ENCODE results near the gene SGMS1.
"Not testable (repeated sequence)": the region's sequence is repeated elsewhere in the genome, so short reads cannot be mapped to it uniquely, and the experiment has no call there.

The SGMS1 gene

DNA sequence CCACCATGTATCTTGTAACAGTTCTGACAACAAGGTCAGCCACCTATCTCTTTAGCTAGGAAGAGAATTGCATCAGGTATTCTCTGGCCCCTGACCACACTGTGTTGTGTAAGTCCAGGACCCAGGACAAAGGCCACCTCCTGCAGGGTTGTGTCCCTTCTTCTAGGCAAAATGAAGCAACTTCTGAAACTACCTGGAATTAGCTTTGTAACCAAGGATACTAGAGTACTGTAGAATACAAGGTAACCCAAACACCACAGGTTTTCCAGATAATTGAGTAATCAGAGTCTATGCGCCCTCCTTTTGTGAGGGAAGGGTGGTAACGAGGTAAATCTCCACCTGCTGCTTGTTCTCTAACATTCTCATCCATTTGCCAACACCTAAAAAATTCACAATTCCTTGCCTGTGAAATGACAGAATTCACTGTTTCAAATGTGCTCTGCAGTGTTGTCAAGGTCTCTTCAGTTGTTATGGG is 51.7 kb downstream of the SGMS1 start (continued):
- TF ChIP-seq, protein P1, sequence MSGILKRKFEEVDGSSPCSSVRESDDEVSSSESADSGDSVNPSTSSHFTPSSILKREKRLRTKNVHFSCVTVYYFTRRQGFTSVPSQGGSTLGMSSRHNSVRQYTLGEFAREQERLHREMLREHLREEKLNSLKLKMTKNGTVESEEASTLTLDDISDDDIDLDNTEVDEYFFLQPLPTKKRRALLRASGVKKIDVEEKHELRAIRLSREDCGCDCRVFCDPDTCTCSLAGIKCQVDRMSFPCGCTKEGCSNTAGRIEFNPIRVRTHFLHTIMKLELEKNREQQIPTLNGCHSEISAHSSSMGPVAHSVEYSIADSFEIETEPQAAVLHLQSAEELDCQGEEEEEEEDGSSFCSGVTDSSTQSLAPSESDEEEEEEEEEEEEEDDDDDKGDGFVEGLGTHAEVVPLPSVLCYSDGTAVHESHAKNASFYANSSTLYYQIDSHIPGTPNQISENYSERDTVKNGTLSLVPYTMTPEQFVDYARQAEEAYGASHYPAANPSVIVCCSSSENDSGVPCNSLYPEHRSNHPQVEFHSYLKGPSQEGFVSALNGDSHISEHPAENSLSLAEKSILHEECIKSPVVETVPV (CRISPR knock-in tag; IDR thresholded peaks at IDR 0.05): no peak

DNA sequence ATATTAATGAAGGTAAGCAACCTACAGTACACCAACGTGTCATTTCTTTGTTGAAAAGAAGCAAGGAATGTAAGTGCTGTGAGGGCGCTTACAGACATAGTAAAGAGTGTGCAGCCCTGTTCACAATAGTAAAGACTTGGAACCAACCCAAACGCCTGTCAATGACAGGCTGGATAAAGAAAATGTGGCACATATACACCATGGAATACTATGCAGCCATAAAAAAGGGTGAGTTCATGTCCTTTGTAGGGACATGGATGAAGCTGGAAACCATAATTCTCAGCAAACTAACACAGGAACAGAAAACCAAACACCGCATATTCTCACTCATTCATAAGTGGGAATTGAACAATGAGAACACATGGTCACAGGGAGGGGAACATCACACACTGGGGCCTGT is 55.0 kb downstream of the SGMS1 start:
- ATAC-seq: not testable (repeated sequence)
- 0 out of 2 replicates have a peak, but pooled peaks have one; percentile 17 for TF ChIP-seq ZNF8 (CRISPR knock-in tag; IDR thresholded peaks at IDR 0.05)

DNA sequence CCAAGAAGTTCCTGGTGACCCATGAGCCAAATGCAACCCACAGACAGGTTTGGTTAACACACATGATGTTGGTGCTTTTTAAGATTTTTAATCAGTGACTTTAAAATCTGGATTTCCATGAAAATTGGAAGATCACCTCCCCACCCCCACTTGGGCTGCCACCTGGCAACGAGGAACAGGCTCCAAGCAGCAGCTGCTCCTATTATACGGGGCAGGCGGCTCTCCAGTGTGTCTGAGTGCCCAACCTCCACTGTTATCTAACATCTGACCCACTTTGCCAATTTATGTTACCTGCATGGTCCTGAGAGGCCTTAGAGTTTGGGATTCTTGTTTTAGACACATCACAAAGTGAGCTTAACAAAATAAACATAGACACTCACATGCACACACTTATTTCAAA is 56.4 kb downstream of the SGMS1 start:
- no peak for ATAC-seq
- TF ChIP-seq RARB (CRISPR knock-in tag; IDR thresholded peaks at IDR 0.05) (no peak), ZFP30 (CRISPR knock-in tag; IDR thresholded peaks at IDR 0.05) (no peak), CSDC2 (CRISPR knock-in tag; IDR thresholded peaks at IDR 0.05) (no peak), TCF4 (CRISPR knock-in tag; IDR thresholded peaks at IDR 0.05; ENCODE audit: borderline replicate concordance) (no peak), ESRRG (CRISPR knock-in tag; IDR thresholded peaks at IDR 0.05) (no peak)
- TF ChIP-seq, protein P2, sequence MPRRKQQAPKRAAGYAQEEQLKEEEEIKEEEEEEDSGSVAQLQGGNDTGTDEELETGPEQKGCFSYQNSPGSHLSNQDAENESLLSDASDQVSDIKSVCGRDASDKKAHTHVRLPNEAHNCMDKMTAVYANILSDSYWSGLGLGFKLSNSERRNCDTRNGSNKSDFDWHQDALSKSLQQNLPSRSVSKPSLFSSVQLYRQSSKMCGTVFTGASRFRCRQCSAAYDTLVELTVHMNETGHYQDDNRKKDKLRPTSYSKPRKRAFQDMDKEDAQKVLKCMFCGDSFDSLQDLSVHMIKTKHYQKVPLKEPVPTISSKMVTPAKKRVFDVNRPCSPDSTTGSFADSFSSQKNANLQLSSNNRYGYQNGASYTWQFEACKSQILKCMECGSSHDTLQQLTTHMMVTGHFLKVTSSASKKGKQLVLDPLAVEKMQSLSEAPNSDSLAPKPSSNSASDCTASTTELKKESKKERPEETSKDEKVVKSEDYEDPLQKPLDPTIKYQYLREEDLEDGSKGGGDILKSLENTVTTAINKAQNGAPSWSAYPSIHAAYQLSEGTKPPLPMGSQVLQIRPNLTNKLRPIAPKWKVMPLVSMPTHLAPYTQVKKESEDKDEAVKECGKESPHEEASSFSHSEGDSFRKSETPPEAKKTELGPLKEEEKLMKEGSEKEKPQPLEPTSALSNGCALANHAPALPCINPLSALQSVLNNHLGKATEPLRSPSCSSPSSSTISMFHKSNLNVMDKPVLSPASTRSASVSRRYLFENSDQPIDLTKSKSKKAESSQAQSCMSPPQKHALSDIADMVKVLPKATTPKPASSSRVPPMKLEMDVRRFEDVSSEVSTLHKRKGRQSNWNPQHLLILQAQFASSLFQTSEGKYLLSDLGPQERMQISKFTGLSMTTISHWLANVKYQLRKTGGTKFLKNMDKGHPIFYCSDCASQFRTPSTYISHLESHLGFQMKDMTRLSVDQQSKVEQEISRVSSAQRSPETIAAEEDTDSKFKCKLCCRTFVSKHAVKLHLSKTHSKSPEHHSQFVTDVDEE (CRISPR knock-in tag; IDR thresholded peaks at IDR 0.05): no peak

DNA sequence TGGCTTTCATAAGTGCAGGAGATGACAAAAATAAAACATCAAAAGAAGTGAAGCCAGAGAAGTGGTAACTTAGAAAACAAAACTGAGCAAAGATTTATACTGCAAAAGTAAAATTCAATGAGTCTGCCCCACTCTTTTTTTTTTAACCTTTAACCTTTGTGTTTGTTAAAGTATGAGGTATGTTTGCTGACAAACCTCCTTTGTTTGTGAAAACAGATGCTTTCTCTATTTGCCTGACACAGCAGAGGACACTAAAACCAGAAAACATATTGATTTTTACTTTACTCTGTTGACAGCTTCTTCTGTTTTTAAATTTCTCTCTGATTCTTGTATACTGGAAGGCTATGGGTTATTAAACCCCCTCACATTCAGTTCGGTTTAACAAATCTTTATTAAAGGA is 57.6 kb downstream of the SGMS1 start:
- TF ChIP-seq RARB (CRISPR knock-in tag; IDR thresholded peaks at IDR 0.05) (no peak), ESRRG (CRISPR knock-in tag; IDR thresholded peaks at IDR 0.05) (no peak), ZC3H10 (CRISPR knock-in tag; IDR thresholded peaks at IDR 0.05) (no peak), ZFP30 (CRISPR knock-in tag; IDR thresholded peaks at IDR 0.05) (no peak), OSR1 (CRISPR knock-in tag; IDR thresholded peaks at IDR 0.05) (no peak), ARNTL (CRISPR knock-in tag; IDR thresholded peaks at IDR 0.05; ENCODE audit: borderline replicate concordance, low read depth) (no peak), PPARA (CRISPR knock-in tag; IDR thresholded peaks at IDR 0.05; ENCODE audit: borderline replicate concordance) (no peak), ZNF70 (CRISPR knock-in tag; IDR thresholded peaks at IDR 0.05) (no peak), GLIS3 (CRISPR knock-in tag; IDR thresholded peaks at IDR 0.05) (no peak), TCF4 (CRISPR knock-in tag; IDR thresholded peaks at IDR 0.05; ENCODE audit: borderline replicate concordance) (no peak), ZFP3 (CRISPR knock-in tag; IDR thresholded peaks at IDR 0.05) (no peak), ZNF565 (CRISPR knock-in tag; conservative IDR thresholded peaks at IDR 0.05; ENCODE audit: low read depth) (no peak), BACH2 (CRISPR knock-in tag; IDR thresholded peaks at IDR 0.05; ENCODE audit: borderline replicate concordance) (no peak)
- TF ChIP-seq, protein P2 (CRISPR knock-in tag; IDR thresholded peaks at IDR 0.05): no peak
- TF ChIP-seq, protein P1 (CRISPR knock-in tag; IDR thresholded peaks at IDR 0.05): no peak
- TF ChIP-seq, protein P3, sequence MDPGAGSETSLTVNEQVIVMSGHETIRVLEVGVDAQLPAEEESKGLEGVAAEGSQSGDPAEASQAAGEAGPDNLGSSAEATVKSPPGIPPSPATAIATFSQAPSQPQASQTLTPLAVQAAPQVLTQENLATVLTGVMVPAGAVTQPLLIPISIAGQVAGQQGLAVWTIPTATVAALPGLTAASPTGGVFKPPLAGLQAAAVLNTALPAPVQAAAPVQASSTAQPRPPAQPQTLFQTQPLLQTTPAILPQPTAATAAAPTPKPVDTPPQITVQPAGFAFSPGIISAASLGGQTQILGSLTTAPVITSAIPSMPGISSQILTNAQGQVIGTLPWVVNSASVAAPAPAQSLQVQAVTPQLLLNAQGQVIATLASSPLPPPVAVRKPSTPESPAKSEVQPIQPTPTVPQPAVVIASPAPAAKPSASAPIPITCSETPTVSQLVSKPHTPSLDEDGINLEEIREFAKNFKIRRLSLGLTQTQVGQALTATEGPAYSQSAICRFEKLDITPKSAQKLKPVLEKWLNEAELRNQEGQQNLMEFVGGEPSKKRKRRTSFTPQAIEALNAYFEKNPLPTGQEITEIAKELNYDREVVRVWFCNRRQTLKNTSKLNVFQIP (CRISPR knock-in tag; IDR thresholded peaks at IDR 0.05; ENCODE audit: borderline replicate concordance, low read depth): no peak
- no peak for ATAC-seq

Measured in SK-N-SH treated with all-trans-retinoic acid at 6 μM for 48 hours (cell line).